ENCODE data around the gene PARP2.
"Not testable (repeated sequence)": the region's sequence is repeated elsewhere in the genome, so short reads cannot be mapped to it uniquely, and the experiment has no call there.

The PARP2 gene

GRCh38 chr14:20343092-20343861, at the start of gene PARP2:
TSS of gene PARP2 (plus strand) at chr14:20343635. CDS start at chr14:20343642, 7 bp downstream.
- DNase-seq (ENCODE audit: low read depth in 3 of 3) = peak; percentile 77 to 85 (median 80)

- DNase-seq (ENCODE audit: low read depth in 3 of 3) = no peak
Measured at GRCh38 chr14:20294636-20295035, 48.8 kb upstream of the PARP2 start.

- DNase-seq (ENCODE audit: low read depth in 3 of 3) = no peak
Measured at GRCh38 chr14:20295067-20295466, 48.4 kb upstream of the PARP2 start.

GRCh38 chr14:20302042-20302755, 41.2 kb upstream of the PARP2 start:
- DNase-seq (ENCODE audit: low read depth in 3 of 3) = no peak

- peak; percentile 78 to 83 (median 81) for DNase-seq (ENCODE audit: low read depth in 3 of 3)
Measured at GRCh38 chr14:20305265-20306078, 38.0 kb upstream of the PARP2 start, which contains the start of gene TTC5. TSS of gene TTC5 (minus strand) at chr14:20305951. CDS start at chr14:20305937, 14 bp downstream.

- DNase-seq (ENCODE audit: low read depth in 3 of 3) = no peak
Measured at GRCh38 chr14:20306079-20306423, 37.4 kb upstream of the PARP2 start.

GRCh38 chr14:20314026-20314425, 29.4 kb upstream of the PARP2 start:
- DNase-seq (ENCODE audit: low read depth in 3 of 3) = no peak

- DNase-seq (ENCODE audit: low read depth in 3 of 3) = no peak
Measured at GRCh38 chr14:20317720-20318119, 25.7 kb upstream of the PARP2 start.

GRCh38 chr14:20327005-20327869, 16.2 kb upstream of the PARP2 start:
- no peak for DNase-seq (ENCODE audit: low read depth in 3 of 3)

GRCh38 chr14:20328705-20329104, 14.7 kb upstream of the PARP2 start:
- DNase-seq (ENCODE audit: low read depth in 3 of 3) = no peak

GRCh38 chr14:20329355-20329754, 14.1 kb upstream of the PARP2 start:
- DNase-seq (ENCODE audit: low read depth in 3 of 3) = no peak

GRCh38 chr14:20331053-20331613, 12.3 kb upstream of the PARP2 start:
- DNase-seq (ENCODE audit: low read depth in 3 of 3) = no peak

GRCh38 chr14:20332431-20332787, 11.0 kb upstream of the PARP2 start:
- DNase-seq (ENCODE audit: low read depth in 3 of 3) = no peak

- DNase-seq (ENCODE audit: low read depth in 3 of 3) = peak in 2 of 3 experiments; percentile 5 to 19
Measured at GRCh38 chr14:20332788-20333493, 10.5 kb upstream of the PARP2 start, which contains the start of gene CCNB1IP1. TSS of gene CCNB1IP1 (minus strand) at chr14:20333279. CDS start at chr14:20316523, 16,756 bp downstream.

- DNase-seq (ENCODE audit: low read depth in 3 of 3) = no peak
Measured at GRCh38 chr14:20333494-20333841, 10.0 kb upstream of the PARP2 start.

GRCh38 chr14:20334017-20334416, 9.4 kb upstream of the PARP2 start:
- no peak for DNase-seq (ENCODE audit: low read depth in 3 of 3)

- DNase-seq (ENCODE audit: low read depth in 3 of 3) = not testable (repeated sequence)
Measured at GRCh38 chr14:20341032-20341431, 2.4 kb upstream of the PARP2 start.

GRCh38 chr14:20341646-20342045, 1.8 kb upstream of the PARP2 start:
- DNase-seq (ENCODE audit: low read depth in 3 of 3) = no peak

GRCh38 chr14:20343862-20344220, 406 bp downstream of the PARP2 start:
- no peak for DNase-seq (ENCODE audit: low read depth in 3 of 3)

GRCh38 chr14:20345366-20345765, 1.9 kb downstream of the PARP2 start:
- DNase-seq (ENCODE audit: low read depth in 3 of 3) = no peak
